Activated CD8-positive, alpha-beta memory T cell treated with anti-CD3 and anti-CD28 coated beads for 36 hours (primary cell): ENCODE measurements around the gene SMG5. TPM values are rescaled to one million over a fixed set of nuclear protein-coding genes. Genes with fewer than 3 reads are reported as not detected.

Experiments used
- CTCF ChIA-PET: fragments of 350-600 bp; sonication (Branson Sonifier 250); formaldehyde crosslinking; loops from one replicate; lab custom pipeline; 2021; ENCODE audit warnings: antibody characterized with exemption; lab: Charles Lee
- POLR2A ChIA-PET: fragments of 350-600 bp; sonication (Branson Sonifier 250); formaldehyde crosslinking; loops from one replicate; lab custom pipeline; 2021; ENCODE audit warnings: antibody characterized with exemption; lab: Charles Lee
- total RNA-seq, 2 experiments: library from RNA; stranded (reverse); gene quantifications; one replicate each; pipeline ENCODE4 v1.2.3, GENCODE V29; 2021

Gene SMG5
- total RNA-seq, 2 experiments from 2014 or later = 109 to 112 TPM

GRCh38 chr1:156249593-156249992 is 33.0 kb downstream of the SMG5 start:
- CTCF ChIA-PET = no interaction called here
- POLR2A ChIA-PET = interaction anchor here (0.6 kb wide), 1 partner anchor 26 kb away, joined by 5 read pairs; no protein-coding TSS in a partner anchor

GRCh38 chr1:156248323-156248683 is 34.3 kb downstream of the SMG5 start:
- CTCF ChIA-PET = interaction anchor here (1.3 kb wide), 1 partner anchor 24 kb away, joined by 3 read pairs; no protein-coding TSS in a partner anchor
- POLR2A ChIA-PET = interaction anchor here (0.6 kb wide), 1 partner anchor 25 kb away, joined by 4 read pairs; no protein-coding TSS in a partner anchor

- ChIA-PET POLR2A (interaction anchor here (0.5 to 0.6 kb wide), 3 partner anchors 20 to 484 kb away, joined by 4 to 5 read pairs (median 4); no protein-coding TSS in a partner anchor), CTCF (interaction anchor here (1.3 kb wide), 1 partner anchor 23 kb away, joined by 3 read pairs; no protein-coding TSS in a partner anchor)
Observed at GRCh38 chr1:156247460-156248322, 34.9 kb downstream of the SMG5 start, which contains the start of gene PAQR6. PAQR6 (minus strand) TSS chr1:156248056; CDS start chr1:156246731, 1,325 bp downstream.

- POLR2A ChIA-PET = interaction anchor here (1.0 kb wide), 1 partner anchor 25 kb away, joined by 4 read pairs; no protein-coding TSS in a partner anchor
- CTCF ChIA-PET = interaction anchor here (1.9 kb wide), 1 partner anchor 21 kb away, joined by 8 read pairs; no protein-coding TSS in a partner anchor
Observed at GRCh38 chr1:156246781-156247459, 35.7 kb downstream of the SMG5 start.

- CTCF ChIA-PET = interaction anchor here (0.9 to 1.9 kb wide), 2 partner anchors 20 to 99 kb away, joined by 6 to 8 read pairs; no protein-coding TSS in a partner anchor
- POLR2A ChIA-PET = interaction anchor here (0.5 to 1.4 kb wide), 5 partner anchors 10 to 104 kb away, joined by 3 to 6 read pairs (median 3); partner anchors contain the start of gene SMG5
Observed at GRCh38 chr1:156246241-156246780, 36.3 kb downstream of the SMG5 start.

- POLR2A ChIA-PET = interaction anchor here (0.5 to 1.4 kb wide), 7 partner anchors 9 to 128 kb away, joined by 3 to 6 read pairs (median 3); partner anchors contain the start of gene SMG5
Observed at GRCh38 chr1:156245451-156246232, 37.0 kb downstream of the SMG5 start.

GRCh38 chr1:156244712-156245111 is 37.9 kb downstream of the SMG5 start:
- ChIA-PET POLR2A (interaction anchor here (1.4 kb wide), 1 partner anchor 8 kb away, joined by 3 read pairs; no protein-coding TSS in a partner anchor), CTCF (no interaction called here)

More at GRCh38 chr1:156245451-156246232, 37.0 kb downstream of the SMG5 start:
- CTCF ChIA-PET = interaction anchor here (0.6 to 1.9 kb wide), 3 partner anchors 20 to 199 kb away, joined by 3 to 8 read pairs (median 6); no protein-coding TSS in a partner anchor

GRCh38 chr1:156244126-156244525 is 38.5 kb downstream of the SMG5 start:
- ChIA-PET CTCF (interaction anchor here (1.6 kb wide), 1 partner anchor 91 kb away, joined by 4 read pairs; the partner anchor contains the start of gene SEMA4A), POLR2A (no interaction called here)

- ChIA-PET POLR2A (no interaction called here), CTCF (interaction anchor here (1.6 kb wide), 1 partner anchor 90 kb away, joined by 4 read pairs; the partner anchor contains the start of gene SEMA4A)
Observed at GRCh38 chr1:156242738-156243137, 39.9 kb downstream of the SMG5 start.

GRCh38 chr1:156241926-156242325 is 40.7 kb downstream of the SMG5 start, which contains the start of gene BGLAP:
BGLAP (plus strand) TSS chr1:156242184; CDS start chr1:156242232, 48 bp downstream.
- ChIA-PET CTCF (no interaction called here), POLR2A (no interaction called here)

- ChIA-PET POLR2A (no interaction called here), CTCF (no interaction called here)
Observed at GRCh38 chr1:156241311-156241811, 41.3 kb downstream of the SMG5 start.

GRCh38 chr1:156238248-156238647 is 44.4 kb downstream of the SMG5 start:
- ChIA-PET POLR2A (no interaction called here), CTCF (no interaction called here)

GRCh38 chr1:156236164-156236563 is 46.5 kb downstream of the SMG5 start:
- POLR2A ChIA-PET = interaction anchor here (0.6 to 1.0 kb wide), 2 partner anchors 9 to 13 kb away, joined by 3 read pairs; no protein-coding TSS in a partner anchor
- CTCF ChIA-PET = interaction anchor here (0.5 to 0.6 kb wide), 2 partner anchors 37 to 310 kb away, joined by 3 to 4 read pairs; no protein-coding TSS in a partner anchor

- ChIA-PET POLR2A (interaction anchor here (0.5 to 0.6 kb wide), 2 partner anchors 27 to 106 kb away, joined by 3 to 5 read pairs; no protein-coding TSS in a partner anchor), CTCF (interaction anchor here (0.7 to 1.7 kb wide), 5 partner anchors 9 to 95 kb away, joined by 3 to 6 read pairs (median 3); partner anchors contain the start of genes SMG5 and TMEM79)
Observed at GRCh38 chr1:156233426-156234127, 49.0 kb downstream of the SMG5 start.

GRCh38 chr1:156232201-156232894 is 50.3 kb downstream of the SMG5 start:
- ChIA-PET POLR2A (interaction anchor here (0.6 kb wide), 1 partner anchor 81 kb away, joined by 6 read pairs; no protein-coding TSS in a partner anchor), CTCF (interaction anchor here (0.7 to 1.7 kb wide), 3 partner anchors 51 to 219 kb away, joined by 3 to 6 read pairs (median 3); partner anchors contain the start of genes SMG5 and TMEM79)

- CTCF ChIA-PET = interaction anchor here (2.0 kb wide), 1 partner anchor 83 kb away, joined by 4 read pairs; no protein-coding TSS in a partner anchor
- POLR2A ChIA-PET = no interaction called here
Observed at GRCh38 chr1:156230473-156230837, 52.2 kb downstream of the SMG5 start.
